ENCODE data around the gene AIM2. TPM values are rescaled to one million over a fixed set of nuclear protein-coding genes. Genes with fewer than 3 reads are reported as not detected.

The AIM2 gene
- total RNA-seq, 2 donors from 2014 or later, result 0.69 TPM; not detected in 1

DNA sequence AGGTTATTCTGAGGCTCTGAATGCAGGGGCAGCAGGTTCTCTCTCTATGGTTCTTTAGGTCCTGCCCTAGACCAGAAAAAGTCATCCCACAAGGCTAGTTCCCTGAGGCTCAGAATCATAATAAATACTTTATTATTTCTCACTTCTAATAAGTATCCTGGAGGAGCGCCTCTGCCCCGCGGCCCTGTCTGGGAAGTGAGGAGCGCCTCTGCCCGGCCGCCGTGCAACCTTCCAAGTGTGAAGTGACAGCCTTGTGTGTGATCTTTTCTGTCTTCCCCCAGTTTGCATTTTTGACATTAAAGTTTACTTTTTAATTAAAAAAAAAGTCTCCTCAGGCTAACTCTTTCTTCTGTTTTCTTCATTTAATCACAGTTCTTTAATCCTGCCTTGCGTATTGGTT is 11.5 kb downstream of the AIM2 start:
- no peak for DNase-seq
- Histone ChIP-seq H3K27me3 (no peaks in the 10 kb centered on the region), H3K27ac (no peak overlapping the region), H3K9ac (ENCODE audit: low read depth in 2 of 2, low read length in 2 of 2) (no peak overlapping the region), H3K9me3 (no peaks in the 10 kb centered on the region), H3K4me3 (no peak overlapping the region), H3K4me1 (no peaks in the 10 kb centered on the region), H3K36me3 (no peaks in the 10 kb centered on the region)
- TF ChIP-seq, protein P1, sequence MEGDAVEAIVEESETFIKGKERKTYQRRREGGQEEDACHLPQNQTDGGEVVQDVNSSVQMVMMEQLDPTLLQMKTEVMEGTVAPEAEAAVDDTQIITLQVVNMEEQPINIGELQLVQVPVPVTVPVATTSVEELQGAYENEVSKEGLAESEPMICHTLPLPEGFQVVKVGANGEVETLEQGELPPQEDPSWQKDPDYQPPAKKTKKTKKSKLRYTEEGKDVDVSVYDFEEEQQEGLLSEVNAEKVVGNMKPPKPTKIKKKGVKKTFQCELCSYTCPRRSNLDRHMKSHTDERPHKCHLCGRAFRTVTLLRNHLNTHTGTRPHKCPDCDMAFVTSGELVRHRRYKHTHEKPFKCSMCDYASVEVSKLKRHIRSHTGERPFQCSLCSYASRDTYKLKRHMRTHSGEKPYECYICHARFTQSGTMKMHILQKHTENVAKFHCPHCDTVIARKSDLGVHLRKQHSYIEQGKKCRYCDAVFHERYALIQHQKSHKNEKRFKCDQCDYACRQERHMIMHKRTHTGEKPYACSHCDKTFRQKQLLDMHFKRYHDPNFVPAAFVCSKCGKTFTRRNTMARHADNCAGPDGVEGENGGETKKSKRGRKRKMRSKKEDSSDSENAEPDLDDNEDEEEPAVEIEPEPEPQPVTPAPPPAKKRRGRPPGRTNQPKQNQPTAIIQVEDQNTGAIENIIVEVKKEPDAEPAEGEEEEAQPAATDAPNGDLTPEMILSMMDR (IDR thresholded peaks at IDR 0.05), result no peak
- intact Hi-C loops (cut with DNase I), result no loop called here

DNA sequence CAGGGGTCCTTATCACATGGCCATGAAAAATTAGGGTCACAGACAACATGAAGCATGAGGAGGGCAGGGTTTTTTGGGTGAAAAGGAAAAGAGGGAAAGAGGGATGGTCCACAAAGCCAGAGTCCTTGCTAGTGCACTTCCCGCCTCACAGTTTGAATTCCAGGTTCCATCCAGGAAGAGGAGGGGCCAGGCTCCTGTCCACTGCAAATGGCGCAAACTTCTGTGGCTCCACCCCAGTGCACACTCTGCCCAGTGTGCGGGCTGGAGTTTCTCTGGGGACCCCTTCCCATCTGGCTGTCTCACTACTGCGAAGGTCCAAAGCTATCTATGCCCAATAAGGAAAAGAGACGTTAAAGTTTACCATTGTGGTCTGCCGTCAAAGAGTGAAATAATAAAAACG is 17.8 kb downstream of the AIM2 start:
- no peak for DNase-seq
- H3K27ac ChIP-seq, result no peak overlapping the region
- no peaks in the 10 kb centered on the region for H3K4me1 ChIP-seq
- no peaks in the 10 kb centered on the region for H3K36me3 ChIP-seq
- no peaks in the 10 kb centered on the region for H3K27me3 ChIP-seq
- no peaks in the 10 kb centered on the region for H3K9me3 ChIP-seq
- TF ChIP-seq, protein P1 (IDR thresholded peaks at IDR 0.05), result no peak
- H3K9ac ChIP-seq (ENCODE audit: low read depth in 2 of 2, low read length in 2 of 2), result no peak overlapping the region
- intact Hi-C loops (cut with DNase I), result no loop called here
- no peak overlapping the region for H3K4me3 ChIP-seq

DNA sequence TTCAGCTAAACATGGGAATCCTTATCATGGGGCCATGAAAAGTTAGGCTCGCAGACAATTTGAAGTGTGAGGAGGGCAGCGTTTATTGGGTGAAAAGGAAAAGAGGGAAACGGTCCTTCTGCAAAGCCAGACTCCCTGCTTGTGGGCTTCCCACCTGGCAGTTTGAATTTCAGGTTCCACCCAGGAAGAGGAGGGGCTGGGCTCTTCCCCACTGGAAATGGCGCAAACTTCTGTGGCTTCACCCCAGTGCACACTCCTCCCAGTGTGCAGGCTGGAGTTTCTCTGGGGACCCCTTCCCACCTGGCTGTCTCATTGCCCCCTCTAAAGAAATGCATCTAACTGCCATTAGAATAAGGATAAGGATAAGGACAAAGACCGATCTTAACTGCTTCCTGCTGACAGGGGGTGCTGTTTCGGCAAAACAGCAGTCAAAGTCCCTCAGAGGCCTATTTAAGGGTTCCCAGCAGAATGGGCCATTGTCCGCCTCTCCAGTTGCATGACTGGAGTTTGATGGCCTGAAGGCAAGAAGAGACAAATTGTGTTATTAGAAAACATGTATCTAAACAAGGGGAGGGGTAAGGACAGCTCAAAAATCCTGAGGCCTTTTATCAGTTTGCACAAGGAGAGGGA is 20.4 kb downstream of the AIM2 start:
- Histone ChIP-seq H3K4me3 (no peak overlapping the region), H3K4me1 (no peaks in the 10 kb centered on the region), H3K27me3 (no peaks in the 10 kb centered on the region), H3K9ac (ENCODE audit: low read depth in 2 of 2, low read length in 2 of 2) (no peak overlapping the region), H3K9me3 (no peaks in the 10 kb centered on the region), H3K36me3 (no peaks in the 10 kb centered on the region), H3K27ac (no peak overlapping the region)
- no peak for DNase-seq
- intact Hi-C loops (cut with DNase I), result no loop called here
- TF ChIP-seq, protein P1 (IDR thresholded peaks at IDR 0.05), result no peak

DNA sequence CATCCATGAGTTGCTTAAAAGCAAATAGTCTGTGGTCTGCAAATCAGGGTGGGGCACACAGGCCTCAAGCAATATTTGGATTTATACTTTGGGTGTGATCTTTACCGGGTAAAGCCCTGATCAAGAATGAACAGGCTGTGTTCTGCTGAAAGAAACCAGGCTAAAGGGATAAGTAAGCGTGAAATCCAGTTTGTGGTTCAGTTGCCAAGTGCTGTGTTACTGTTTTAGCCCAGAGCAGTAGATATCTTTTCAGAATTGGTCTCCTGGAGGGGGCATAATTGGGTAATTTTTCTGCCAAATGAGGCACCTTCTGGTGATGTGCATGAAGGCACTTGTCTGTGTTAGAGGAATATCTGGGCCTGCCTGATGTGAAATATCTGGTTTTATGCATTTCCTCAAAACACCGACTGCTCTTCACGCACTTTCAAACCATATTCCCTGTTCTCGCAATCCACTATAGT is 21.4 kb downstream of the AIM2 start:
- Histone ChIP-seq H3K36me3 (no peaks in the 10 kb centered on the region), H3K4me1 (no peaks in the 10 kb centered on the region), H3K27me3 (no peaks in the 10 kb centered on the region), H3K9ac (ENCODE audit: low read depth in 2 of 2, low read length in 2 of 2) (no peak overlapping the region), H3K27ac (no peak overlapping the region), H3K4me3 (no peak overlapping the region), H3K9me3 (no peaks in the 10 kb centered on the region)
- TF ChIP-seq, protein P1 (IDR thresholded peaks at IDR 0.05), result no peak
- intact Hi-C loops (cut with DNase I), result no loop called here
- DNase-seq, result no peak

DNA sequence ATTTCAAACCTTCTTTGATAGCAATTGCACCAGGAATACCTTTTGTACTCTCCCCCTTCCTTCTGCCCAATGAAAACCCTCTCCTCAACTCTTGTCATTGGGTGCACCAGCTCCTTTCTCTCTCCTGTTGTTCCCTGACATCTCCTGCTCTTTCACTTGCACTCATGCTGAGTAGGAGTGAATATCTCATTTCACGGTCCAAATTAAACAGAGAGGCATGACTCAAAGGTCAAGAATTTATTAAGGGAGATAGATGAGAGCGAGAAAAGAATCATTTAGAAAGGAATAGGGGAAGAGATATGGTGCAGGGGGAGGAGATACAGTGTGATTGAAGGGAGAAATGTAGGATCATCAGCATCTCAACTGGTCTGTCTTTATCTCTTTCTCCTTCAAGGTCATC is 22.1 kb downstream of the AIM2 start:
- Histone ChIP-seq H3K4me3 (no peak overlapping the region), H3K9ac (ENCODE audit: low read depth in 2 of 2, low read length in 2 of 2) (no peak overlapping the region), H3K27ac (no peak overlapping the region), H3K9me3 (no peaks in the 10 kb centered on the region), H3K4me1 (no peaks in the 10 kb centered on the region), H3K27me3 (no peaks in the 10 kb centered on the region), H3K36me3 (no peaks in the 10 kb centered on the region)
- DNase-seq, result no peak
- intact Hi-C loops (cut with DNase I), result no loop called here
- TF ChIP-seq, protein P1 (IDR thresholded peaks at IDR 0.05), result no peak
